IPS-NIHi7 (cell line): Measurements from ENCODE around the gene MFAP1.
"Not testable (repeated sequence)": the region's sequence is repeated elsewhere in the genome, so short reads cannot be mapped to it uniquely, and the experiment has no call there.

Experiments used
- DNase-seq: peaks from one replicate; pipeline ENCODE4 v3.0.0; 2012; ENCODE audit warnings: mixed read lengths; ENCODE audit errors: extremely low spot score

Gene MFAP1

DNA sequence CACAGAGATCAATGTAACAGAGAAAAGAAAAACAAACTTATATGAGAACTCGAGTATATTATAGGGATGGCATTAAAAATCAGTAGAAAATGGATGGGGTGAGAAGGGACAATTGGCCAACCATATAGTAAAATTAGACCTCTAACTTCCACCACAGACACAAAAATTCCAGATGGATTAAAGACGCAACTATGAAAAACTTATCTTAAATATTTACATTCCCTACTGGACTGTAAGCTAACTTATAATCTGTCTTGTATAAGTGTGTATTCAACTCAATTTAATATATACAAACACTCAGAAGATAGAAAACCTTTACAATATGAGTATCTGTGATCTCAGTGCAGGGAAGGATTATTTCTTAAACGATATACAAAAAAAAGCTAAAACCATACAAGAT, 3.0 kb downstream of the MFAP1 start:
- no peak for DNase-seq

DNA sequence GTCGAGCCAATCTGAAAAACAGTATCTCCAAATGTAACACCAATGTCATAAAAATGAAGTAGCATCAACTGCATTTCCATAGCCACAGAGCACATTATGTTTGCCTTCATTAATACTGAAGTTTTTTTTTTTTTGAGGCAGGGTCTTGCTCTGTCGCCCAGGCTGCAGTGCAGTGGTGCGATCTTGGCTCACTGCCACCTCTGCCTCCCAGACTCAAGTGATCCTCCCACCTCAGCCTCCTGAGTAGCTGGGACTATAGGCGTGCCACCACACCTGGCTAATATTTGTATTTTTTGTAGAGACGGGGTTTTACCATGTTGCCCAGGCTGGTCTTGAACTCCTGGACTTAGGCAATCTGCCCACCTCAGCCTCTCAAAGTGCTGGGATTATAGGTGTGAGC, 9.4 kb downstream of the MFAP1 start:
- not testable (repeated sequence) for DNase-seq

DNA sequence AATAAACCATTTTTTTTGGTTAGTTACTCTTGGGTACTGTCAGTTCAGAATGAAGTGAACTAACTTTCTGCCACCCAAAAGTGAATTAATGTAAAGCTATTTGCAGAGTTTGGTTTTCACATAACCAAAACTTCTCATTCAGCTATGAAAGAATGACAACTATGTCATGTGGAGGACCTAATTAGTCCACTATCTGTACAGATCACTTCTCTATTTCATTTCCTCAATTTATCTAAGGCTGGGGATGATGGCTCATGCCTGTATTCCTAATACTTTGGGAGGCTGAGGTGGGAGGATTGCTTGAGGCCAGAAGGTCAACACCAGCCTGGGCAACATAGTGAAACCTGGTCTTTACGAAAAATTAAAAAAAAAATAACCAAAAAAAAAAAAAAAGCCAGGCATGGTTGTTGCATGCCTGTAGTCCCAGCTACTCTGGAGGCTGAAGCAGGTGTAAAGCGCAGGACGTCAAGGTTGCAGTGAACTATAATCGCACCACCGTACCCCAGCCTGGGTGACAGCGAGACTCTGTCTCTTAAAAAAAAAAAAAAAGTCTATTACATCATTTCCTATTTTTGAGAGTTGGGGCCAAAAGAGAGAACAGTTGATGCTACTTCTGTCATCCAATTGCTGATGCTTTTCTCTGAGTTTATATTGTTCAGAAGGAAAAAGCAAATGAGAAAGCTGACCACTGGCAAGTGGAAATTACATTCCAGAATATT, 15.4 kb downstream of the MFAP1 start:
- no peak for DNase-seq

DNA sequence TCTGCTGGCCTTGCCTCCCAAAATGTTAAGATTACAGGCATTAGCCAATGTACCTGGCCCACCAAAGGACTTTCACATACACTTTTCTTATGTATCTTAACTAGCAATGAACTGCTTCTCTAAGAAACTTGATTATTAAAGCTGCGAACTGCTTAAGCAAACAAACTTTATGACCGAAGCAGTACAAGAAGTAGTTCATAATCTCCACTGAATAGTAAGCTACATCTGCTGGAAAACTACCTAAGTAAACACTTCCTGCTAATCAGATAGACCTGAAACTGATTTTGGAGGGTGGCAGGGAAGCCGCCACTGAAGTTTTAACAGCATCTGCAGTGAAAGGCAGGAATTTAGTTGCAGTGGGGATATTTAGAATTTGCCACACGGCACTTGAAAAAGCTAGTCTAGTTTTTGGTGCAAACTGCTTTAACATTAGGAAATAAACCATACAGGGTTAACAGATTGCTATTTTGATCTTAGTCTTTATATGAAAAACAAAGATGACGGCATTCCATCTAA, 16.0 kb downstream of the MFAP1 start:
- DNase-seq, result no peak

DNA sequence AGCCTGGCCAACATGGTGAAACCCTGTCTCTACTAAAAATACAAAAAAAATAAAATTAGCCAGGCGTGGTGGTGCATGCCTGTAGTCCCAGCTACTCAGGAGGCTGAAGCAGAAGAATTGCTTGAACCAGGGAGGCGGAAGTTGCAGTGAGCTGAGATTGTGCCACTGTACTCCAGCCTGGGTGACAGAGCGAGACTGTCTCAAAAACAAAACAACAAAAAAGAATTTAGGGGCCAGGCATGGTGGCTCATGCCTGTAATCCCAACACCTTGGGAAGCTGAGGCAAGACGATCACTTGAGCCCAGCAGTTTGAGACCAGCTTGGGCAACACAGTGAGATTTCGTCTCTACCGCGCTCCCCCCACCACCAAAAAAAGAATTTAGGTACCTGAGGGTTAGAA, 21.8 kb downstream of the MFAP1 start:
- DNase-seq, result not testable (repeated sequence)

DNA sequence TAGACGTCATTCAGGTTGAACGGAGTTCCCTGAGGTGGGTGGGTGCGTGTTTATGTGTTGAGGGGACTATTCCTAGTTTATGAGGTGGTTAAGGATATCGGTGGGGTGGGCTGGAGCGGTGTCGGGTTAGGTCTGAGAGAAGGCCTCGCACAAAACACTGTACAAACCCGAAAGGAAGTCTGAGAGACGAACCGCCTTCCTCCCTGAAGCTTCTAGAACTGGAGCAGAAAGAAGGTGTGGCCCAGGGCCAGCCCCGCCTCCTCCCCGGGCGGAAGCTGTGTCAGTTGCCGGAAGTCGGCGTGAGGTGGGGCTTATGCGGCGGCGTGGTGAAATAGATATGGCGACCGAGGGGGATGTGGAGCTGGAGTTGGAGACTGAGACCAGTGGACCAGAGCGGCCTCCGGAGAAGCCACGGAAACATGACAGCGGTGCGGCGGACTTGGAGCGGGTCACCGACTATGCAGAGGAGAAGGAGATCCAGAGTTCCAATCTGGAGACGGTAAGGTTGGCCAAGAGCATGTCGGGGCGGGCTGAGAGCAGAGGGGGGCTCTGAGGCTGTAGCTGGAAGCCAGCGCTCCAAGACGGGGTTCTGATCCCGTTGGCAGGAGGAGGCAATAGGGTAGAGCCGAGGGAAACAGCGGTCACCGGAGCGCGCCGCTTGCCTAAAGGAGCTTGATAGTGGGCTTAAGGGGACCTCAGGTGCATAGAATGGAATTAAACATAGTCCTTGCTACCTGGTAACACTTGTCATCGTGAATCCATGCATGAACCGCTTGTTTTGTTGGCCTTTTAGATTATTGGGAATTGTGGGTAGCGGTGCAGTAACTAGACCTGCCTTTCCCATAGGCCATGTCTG, 24.0 kb downstream of the MFAP1 start, which contains the start of gene HYPK:
Gene HYPK (plus strand): TSS at position 314 of the 856 bp plus-strand sequence. CDS start 24 bp downstream, at position 338.
- DNase-seq, result peak; percentile 87

DNA sequence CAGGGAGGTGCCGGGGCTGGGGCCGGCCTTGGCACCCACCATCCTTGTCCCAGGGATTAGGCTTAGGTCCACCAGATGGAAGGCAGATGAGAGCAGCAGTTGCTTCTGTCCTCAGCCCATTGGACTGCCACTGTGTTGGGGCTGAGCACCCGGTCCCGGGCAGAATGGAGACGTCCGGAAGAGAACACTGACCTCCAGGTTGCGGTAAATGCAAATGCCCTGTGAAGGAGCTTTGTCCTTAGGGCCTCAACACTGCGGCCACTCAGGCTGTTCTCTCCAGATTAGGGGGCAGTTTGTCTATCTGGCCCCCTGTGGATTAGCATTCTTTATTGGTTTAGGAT, 24.6 kb downstream of the MFAP1 start, which contains the start of gene SERINC4:
Gene SERINC4 (minus strand): TSS at position 276 of the 341 bp plus-strand sequence. CDS start 234 bp downstream, at position 42.
- no peak for DNase-seq

DNA sequence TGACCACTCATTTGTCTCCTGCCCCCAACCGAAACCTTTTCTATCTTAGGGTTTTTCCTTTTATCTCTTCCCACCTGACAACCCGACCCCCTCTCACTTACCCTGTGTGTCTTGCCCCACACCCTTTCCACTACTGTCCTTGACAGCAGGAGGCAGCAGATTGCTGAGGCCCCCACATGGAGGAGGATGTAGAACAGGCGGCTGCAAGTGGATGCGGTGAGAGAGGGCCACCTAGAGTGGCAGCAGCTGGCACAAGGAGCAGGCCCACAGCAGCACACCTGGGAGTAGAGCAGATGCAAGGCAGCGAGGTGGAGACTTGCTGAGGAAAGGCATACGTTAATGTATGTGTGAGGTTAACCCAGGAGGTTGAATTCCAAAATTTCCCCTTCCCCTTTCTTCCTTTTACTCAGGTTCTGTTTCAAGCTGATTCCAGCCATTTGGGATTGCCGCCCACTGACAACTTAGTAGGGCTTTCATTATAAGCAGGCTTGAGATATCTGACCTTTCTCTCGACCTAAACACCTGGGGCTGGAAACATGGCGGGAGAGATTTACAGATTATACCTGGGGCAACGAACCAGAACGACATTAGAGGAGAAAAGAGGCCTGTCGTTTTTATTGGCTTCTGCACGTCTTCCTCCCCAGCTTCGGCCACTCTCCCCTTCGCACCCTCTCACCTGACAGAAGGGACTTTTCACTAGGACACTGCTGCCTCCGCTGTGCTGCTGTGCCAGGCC, 25.1 kb downstream of the MFAP1 start:
- DNase-seq, result no peak

DNA sequence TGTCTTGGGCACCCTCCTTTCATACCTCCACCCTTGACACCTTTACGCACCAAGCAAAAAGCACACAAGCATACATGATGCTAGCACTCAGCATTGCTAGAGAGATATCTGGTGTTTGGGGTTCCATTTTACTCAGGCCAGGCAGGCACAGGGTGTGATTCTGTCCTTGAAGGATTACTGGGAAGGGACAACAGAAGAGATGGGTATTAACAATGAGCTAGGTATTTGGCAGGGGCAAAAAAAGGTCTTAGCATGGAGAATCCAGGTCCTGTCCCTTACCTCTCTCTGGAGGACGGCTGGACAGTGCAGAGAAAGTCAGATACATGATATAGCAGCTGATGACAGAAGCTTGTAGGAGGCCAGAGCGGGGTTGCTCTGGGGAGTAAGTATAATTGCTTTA, 27.9 kb downstream of the MFAP1 start:
- no peak for DNase-seq

DNA sequence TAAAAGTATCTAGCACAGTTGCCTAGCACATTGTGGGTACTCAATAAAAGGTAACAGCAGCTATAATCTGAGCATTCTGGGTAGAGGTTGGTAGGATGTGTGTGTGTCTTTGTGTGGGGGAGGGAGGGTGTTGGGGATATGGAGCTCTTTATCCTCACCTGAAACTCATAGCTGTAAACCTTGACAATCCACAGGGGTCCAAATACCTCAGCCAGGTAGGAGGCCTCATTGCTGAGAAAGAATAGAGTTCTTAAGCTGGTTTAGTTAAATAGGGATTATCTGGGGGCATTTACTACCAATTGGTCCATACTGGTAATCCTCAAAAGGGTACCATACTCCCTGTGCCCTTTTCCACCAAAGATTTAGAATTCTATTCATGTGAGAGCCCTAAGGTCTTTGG, 28.5 kb downstream of the MFAP1 start:
- no peak for DNase-seq

DNA sequence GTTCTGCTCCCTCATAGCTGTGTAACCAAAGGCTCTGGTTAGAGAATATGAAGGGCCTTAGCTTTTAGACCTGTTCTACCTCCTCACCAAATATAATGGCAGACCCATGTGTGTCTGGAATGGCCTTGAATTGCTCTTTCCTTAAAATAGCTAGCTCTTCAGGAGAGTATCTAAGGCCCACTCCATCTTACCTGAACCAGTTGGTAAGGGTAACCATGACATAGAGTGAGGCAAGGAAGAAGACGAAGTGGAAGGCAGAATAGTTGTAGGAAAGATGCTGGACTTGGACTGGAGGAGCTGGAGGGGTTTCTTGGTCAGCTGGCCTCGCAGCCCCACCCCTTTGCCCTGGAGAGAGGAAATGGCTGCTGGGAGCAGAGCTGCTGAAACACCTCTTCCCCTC, 29.3 kb downstream of the MFAP1 start:
- no peak for DNase-seq

DNA sequence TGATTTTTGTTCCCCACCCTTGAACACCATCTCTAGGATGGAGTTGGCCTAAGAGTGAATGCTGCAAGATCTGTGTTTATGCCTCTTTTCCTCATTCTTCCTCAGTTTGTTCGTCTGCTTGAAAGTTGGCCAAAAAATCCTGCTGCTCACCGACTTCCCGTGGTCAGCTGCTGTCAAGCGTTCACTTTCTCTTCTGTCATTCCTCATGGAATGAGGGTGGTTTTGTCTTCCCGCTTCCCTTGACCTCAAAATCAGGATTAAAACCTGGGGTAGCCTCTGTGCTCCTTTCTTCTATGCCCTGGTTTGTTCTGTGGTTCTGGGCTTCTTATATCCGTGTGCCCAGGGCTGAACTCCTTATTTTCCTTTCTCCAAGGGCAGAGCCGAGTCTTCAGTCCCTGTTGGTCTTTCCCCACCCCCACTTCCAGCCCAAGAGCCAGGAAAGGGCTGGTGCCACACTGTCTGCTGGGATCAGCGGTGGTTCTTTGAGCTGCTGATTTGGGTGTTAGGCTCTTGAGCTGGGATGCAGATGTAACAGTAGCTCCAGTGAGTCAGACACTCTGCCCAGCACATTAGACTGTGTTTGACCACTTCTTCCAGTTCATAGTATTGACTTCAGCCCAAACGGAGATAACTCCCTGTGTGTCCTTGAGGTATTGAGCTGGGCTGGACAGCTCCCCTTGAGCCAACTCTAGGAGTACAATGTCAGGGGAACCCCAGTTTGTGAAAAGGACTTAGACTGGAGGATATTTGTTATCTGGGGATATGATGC, 30.0 kb downstream of the MFAP1 start:
- DNase-seq, result no peak

DNA sequence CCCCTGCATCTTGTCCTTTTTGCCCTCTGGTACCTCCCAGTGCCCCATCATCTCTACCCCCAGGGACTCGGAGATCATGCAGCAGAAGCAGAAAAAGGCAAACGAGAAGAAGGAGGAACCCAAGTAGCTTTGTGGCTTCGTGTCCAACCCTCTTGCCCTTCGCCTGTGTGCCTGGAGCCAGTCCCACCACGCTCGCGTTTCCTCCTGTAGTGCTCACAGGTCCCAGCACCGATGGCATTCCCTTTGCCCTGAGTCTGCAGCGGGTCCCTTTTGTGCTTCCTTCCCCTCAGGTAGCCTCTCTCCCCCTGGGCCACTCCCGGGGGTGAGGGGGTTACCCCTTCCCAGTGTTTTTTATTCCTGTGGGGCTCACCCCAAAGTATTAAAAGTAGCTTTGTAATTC, 30.8 kb downstream of the MFAP1 start:
- no peak for DNase-seq

DNA sequence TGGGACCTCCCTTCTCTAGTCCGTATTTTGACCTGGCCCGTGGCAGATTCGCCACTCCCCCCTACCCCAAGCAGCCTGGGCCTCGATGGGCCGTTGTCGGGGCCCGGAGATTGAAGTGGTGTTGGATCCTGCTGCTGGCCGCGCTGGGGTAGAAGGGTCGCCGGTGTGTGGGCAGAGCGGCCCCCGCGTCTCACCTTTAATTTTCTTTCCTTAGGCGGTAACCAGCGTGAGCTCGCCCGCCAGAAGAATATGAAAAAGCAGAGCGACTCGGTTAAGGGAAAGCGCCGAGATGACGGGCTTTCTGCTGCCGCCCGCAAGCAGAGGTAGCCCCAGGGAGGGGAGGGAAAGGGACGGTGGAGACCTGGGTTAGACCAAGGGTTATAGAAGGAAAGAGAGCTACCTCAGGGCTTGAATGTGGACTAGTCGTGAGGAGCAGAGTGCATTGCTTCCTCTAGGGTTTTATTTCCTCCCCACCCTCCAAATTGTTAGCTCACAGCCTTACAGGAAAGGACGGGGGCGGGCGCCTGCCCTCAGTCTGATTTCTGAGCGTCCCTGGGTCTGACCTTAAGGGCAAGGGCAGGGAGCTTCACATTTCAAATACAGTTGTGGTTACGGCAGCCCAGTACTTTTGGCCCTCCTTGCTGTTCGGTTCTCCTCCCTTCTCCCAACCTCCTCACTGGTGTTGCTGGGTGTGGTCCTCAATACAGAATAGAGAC, 31.6 kb downstream of the MFAP1 start:
- no peak for DNase-seq

DNA sequence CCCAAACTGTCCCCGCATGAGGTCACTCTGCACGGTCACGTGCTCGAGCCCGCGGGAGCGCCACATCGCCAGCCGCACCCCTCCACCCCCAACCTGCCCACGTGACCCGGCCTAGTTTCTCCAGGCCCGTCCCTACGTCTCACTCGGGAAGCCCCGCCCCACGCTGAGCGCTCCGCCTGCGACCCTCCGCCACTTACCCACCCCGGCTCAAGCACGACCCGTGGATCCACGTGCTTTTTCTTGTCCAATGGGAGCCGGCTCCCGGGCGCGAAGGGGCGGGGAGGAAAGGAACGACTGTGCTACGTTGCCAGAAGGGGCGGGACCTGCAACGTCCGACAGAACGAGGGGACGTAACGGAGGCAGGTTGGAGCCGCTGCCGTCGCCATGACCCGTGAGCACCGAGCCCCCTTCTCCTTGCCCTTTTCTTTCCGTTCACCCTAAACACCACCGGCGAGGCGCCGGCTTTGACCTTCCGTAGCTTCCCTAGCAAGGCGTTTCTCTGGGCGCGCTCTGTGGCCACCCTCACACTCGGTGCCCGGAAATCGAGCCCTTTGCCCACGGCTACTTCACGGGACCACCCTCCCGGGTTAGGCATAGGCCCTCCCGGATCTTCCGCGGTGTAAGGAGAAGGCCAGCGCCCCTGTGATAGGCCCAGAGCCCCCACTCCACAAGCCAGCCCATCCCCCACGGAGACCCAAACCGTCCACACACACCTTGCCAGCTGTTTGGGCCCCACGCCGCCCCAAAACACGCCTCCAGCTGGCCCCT, 32.3 kb downstream of the MFAP1 start, which contains the start of gene SERF2:
Gene SERF2 (plus strand): TSS at position 328 of the 768 bp plus-strand sequence. CDS start 57 bp downstream, at position 385.
- peak; percentile 100 for DNase-seq

DNA sequence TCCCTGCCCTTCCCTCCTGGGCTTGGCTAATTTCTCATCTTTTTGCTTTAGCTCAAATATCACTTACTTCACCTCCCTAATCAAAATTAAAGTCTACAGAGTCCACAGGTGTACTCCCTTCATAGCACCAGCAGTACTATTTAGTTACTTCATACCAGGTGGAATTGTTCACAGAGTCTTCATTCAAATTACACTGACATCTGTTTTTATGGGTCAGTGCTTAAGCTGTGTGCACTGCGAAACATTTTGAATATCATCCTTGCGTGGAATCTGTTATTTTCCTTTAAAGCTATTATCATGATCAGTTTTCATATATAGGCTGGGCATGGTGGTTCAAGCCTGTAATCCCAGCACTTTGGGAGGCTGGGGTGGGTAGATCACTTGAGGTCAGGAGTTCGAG, 35.1 kb downstream of the MFAP1 start:
- DNase-seq, result no peak

DNA sequence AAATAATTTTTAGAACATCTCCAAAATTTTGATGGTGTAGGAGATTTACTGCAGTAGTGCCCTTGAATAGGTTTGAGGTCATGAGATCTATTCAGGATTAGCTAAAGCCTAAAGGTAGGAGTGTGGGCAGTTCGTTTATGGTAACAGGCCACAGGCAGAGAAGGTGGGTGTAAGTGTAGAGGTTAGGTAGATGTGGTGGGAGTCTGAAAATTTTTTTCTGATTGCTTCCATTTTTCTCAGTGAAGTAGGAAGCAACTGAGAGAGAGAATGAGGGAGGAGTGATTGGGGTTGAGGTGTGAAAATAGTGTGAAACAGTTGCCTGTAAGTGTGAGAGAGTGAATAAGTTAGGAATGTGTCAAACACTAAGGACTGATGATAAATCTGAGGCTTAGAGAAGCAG, 45.5 kb downstream of the MFAP1 start:
- DNase-seq, result no peak

DNA sequence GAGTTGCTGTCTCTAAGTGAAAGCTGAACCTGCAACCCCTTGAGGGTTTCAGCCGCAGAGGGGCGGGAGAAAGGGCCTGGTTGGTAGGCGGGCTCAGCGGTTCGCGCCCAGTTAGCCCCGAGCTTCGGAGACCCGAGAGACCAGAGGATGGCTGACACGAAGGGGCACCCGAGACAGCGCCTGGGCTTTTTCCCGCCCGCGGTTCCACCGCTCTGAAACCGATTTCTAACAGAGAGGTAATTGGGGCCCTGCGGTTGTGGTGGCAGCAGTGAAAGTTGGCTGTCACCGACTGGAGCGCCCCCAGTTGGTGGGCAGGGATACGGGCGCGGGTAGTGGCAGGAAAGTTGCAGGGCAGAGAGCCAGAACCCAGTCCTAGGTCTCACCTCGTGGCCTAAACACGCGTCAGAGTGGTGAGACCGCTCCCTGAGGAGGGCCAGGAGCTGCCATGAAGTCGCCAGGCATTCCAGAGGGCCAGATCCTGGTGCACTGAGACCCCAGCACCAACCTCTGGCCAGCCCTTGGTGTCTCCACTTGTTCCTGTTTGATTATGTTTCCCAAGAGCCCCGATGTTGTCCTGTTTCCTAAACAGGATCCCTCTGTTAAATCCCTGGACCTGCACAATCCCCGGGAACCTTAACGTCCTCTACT, 47.1 kb downstream of the MFAP1 start:
- no peak for DNase-seq

DNA sequence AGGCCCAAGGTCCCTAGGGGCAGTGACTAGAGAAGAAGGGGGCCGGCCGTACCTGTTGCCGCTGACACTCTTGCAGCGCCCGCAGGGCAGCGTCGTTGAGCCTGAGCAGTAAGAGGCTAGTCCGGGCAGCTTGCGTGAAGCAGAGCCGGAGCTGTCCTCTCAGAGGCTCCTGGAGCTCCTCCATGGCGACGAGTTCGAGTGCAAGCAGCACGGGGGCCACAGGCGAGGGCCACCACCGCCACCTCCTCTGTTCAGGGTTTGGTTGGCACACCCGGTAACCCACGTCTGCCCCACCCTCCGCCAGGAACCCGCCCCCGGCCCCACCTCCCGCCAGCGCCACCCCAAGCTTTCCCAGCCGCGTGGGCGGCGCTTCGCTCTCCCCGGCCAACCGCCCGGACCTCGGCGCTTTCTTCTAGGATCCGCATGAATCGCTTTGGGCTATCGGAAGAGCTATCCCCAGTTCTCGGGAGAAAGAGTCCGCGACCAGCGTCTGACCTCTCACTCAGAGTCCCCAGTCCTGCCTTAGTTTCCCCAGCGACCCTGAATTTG, 47.7 kb downstream of the MFAP1 start, which contains the start of gene ELL3:
Gene ELL3 (minus strand): TSS at position 249 of the 549 bp plus-strand sequence. CDS start 65 bp downstream, at position 184.
- DNase-seq, result no peak
